Peyer's patch (tissue), 4 donors: ENCODE data around the gene HPS1.

Experiments used
- POLR2A ChIP-seq, 2 donors: fragments of 450-650 bp; IDR thresholded peaks; one replicate each; pipeline ENCODE4 v1.5.1; 2017; ENCODE audit warnings: antibody characterized with exemption in 2 of 2, mild to moderate bottlenecking in 2 of 2, moderate library complexity in 2 of 2
- TF ChIP-seq, protein P1 (sequence below), 6 experiments: fragments of 450-650 bp in 4 of 6; fragments of 200-600 bp in 2 of 6; sonication (generic) in 1 of 6; IDR thresholded peaks; one replicate each; pipeline ENCODE4 v1.5.1; 2017 to 2019; ENCODE audit warnings: antibody characterized with exemption in 6 of 6, mild to moderate bottlenecking in 3 of 6, moderate library complexity in 1 of 6

DNA sequence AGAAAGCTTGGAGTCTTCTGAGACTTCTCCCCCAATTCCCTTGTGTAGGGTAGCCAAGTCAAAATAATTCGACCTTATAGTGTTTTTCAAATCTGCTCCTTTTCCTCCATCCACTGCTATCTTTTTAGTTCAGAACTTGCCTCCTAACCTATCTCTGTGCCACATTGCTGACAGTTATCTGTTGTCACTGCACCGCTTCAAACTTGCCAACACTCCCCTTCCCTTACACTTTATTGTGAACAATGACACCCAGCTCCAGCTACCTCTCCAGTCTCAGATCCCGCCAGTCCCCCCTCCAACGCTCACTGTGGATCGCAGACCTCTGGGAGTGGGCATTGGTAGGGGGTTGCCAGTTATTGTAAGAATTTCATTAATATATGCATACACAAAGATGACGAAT lies 16.3 kb upstream of the HPS1 start:
- TF ChIP-seq, protein P1, sequence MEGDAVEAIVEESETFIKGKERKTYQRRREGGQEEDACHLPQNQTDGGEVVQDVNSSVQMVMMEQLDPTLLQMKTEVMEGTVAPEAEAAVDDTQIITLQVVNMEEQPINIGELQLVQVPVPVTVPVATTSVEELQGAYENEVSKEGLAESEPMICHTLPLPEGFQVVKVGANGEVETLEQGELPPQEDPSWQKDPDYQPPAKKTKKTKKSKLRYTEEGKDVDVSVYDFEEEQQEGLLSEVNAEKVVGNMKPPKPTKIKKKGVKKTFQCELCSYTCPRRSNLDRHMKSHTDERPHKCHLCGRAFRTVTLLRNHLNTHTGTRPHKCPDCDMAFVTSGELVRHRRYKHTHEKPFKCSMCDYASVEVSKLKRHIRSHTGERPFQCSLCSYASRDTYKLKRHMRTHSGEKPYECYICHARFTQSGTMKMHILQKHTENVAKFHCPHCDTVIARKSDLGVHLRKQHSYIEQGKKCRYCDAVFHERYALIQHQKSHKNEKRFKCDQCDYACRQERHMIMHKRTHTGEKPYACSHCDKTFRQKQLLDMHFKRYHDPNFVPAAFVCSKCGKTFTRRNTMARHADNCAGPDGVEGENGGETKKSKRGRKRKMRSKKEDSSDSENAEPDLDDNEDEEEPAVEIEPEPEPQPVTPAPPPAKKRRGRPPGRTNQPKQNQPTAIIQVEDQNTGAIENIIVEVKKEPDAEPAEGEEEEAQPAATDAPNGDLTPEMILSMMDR (IDR thresholded peaks at IDR 0.05): no peak
- TF ChIP-seq POLR2A (IDR thresholded peaks at IDR 0.05): no peak
